Measurements from ENCODE around the gene LRRC45.
A peak's percentile ranks its signal among the peaks of the same experiment; 100 is the strongest.

LRRC45 gene

DNA sequence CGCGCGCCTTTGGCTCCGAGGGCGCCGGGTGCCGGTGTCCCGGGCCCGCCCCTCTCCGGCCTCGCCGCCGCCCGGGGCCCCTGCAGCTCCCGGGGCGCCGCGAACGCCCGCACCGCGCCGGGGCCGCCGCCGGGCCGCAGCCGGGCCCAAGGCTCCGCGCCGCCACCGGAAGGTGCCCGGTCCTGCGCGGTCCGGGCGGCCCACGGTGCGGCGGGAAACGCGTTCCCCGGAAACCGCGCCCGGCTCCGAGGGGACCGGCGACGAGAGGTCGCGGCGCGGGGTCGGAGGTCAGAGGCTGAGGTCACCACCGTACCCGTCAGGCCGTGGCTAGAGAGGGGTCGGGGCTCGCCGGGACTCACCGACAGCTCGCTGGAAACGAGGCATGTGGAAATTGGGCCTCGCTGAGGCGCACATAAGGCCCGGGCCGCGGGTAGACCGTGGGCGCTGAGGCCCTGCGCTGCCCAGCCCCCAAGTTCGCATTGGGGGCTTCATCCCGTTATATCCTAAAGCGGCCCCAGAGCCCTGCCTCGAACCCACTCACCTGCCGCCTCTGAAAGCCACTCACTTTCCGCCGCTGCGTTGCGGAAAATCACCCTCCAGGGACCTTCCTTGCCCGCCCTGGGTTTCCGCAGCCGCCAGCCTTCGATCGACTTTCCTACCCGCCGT lies 42.7 kb downstream of the LRRC45 start, which contains the start of gene DUS1L:
TSS of gene DUS1L (minus strand) at position 167 of the 666 bp plus-strand sequence. CDS start 745 bp downstream, outside the sequence.
- peak; percentile 79 for DNase-seq

DNA sequence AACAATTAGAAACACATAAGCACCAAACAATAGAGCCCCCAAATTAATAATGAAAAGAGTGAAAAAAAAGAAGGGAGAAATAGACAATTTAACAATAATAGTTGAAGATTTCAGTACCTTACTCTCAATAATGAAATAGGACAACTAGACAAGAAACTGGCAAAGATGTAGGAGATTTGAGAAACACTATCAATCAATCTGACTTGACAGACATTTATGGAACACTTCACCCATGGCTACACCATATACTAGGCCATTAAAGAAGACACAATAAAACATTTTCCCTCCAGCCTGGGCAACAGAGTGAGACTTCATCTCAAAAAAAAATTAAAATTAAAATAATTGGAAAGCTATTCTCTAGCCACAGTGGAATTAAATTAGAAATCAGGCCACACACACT lies 47.5 kb downstream of the LRRC45 start:
- DNase-seq, result no peak

DNA sequence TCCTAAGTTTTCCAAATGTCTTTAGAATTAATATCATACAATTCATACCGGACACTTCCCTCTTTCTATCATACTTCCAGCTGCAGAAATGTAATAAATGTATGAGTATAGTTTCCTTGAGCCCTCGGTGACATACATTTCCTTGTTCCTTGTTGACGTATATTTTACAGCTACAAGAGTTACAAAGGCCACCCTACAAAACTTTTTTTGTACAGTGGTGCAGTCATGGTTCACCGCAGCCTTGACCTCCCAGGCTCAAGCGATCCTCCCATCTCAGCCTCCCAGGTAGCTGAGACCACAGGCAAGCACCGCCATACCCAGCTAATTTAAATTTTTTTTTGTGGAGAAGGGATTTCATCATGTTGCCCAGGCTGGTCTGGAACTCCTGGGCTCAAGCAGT lies 49.7 kb downstream of the LRRC45 start:
- DNase-seq, result no peak

DNA sequence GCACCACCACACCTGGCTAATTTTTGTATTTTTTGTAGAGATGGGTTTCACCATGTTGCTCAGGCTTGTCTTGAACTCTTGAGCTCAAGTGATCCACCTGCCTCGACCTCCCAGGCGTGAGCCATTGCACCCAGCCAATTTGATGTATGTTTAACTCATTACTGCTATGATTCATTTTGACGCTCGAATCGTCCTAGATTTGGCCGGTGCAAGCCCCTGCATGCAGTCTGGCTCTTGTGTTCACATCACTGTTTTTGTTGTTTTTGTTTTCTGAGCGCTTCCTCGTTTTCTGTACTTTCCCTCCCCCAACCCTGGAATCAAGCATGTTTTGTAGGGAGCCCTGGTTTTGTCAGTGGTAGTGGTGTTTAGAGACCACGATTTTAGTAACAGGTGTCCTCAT lies 50.3 kb downstream of the LRRC45 start:
- no peak for DNase-seq

DNA sequence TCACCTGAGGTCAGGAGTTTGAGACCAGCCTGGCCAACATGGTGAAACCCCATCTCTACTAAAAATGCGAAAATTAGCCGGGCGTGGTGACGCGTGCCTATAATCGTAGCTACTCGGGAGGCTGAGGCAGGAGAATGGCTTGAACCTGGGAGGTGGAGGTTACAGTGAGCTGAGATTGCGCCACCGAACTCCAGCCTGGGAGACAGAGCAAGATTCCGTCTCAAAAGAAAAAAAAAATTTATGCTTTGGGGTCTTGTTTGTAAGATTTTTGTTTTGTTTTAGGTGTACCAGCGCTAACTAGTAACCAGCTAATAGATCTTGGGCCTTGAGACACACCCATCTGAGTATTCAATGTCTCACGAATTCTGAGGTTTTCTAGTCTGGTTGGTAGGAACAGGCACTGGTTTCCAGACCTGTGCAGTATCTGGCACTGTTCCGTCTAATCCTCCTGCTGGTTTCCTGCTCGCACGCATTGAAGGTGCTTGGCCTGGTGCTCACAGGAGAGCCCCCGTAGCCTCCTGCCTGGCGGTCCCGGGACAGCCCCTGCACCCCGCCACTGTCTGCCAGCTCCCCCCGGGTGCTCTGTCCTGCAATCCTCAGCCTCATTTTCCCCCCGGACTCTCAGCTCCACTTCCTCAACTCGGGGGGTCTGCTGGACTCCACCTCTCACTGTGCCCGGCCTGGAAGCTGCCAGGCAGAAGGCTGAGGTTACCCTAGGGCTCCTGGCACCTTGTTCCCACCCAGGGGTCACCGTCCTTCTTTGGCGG lies 53.1 kb downstream of the LRRC45 start:
- no peak for DNase-seq

DNA sequence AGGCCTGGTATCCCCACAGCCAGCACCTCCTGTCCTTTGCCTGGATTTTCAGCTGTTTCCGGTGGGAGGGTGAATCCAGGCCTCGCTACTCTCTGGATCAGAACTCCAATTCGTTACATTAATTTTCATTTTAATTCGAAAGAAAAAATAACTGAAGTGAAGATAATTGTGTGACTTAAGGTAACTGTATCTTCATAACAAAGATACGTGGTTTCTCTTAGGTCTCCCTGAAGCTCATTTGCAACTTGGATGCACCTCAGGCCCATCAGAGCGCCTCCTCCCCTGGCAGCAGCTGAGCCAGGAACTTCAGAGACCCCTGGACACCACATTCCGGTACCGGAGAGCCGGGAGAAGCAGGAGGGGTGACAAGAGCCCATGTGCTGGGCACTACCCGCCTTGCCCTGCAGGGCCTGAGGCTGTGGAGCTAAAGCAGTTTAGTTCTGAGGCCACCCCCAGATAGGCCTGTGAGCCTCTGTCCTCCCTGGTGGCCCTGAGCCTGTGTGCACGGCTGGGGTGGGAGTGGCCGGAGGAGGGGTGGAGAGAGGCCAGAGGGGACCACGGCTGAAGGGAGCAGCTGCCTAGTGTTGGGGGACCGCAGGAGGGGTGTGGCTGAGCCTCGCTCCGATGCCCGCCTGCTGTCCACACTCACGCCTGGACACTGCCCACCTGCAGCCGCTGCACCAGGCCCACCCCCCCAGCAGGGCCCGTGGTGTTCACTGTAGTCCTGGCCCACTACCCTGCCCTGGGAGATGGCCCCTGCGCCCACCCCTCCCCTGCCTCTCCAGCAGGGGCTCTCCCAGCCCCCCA lies 53.9 kb downstream of the LRRC45 start:
- no peak for DNase-seq

DNA sequence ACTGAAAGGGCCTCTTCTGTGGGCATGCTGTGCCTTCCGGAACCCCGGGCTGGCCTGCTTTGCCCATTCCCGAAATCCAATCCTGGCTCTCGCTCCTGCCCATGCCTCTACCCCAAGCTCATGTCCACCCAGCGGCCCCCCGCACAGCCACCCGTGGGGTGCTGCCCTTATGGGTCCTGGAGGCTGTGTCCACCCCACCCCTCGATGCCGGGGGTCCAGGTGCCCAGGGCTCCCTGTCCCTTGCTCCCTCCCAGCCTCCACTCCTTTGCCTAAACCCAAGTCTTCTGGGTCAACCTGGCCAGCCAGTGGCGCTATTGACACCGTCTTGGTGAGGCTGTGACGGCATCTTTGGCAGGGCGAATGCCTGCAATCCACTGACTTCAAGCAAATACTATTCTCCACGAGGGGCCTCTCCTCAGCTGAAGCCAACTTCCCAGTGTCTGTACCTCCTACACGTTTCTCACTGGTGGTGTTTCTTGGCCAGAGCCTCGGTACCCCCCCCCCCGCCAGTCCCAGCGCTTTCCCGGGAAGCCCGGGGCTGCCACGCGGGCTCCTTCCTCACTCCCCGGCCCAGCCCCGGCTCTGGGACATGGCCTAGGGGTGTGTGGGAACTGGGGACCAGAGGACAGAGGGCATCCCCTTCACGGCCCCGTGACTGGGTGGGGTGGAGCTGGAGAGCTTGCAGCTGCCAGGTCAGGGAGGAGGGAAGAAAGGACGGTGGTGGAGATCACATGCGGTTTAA lies 54.7 kb downstream of the LRRC45 start:
- no peak for DNase-seq

DNA sequence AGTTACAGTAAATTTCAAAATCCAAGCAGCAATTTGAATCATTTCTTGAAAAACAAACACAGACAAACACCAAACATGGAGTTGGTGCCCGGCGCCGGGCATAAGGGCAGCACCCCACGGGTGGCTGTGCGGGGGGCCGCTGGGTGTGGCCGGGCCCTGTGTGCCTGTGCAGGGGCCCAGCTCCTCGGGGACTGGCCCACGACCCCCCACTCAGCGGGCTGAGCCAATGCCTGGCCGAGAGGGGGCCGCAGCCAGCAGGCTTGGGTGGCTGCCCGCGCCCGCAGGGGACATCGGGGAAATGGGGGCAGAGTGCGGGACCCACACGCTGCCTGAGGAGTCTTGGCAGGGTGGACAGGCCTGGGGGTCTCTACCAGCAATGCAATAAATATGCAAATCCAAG lies 55.3 kb downstream of the LRRC45 start:
- DNase-seq, result no peak

DNA sequence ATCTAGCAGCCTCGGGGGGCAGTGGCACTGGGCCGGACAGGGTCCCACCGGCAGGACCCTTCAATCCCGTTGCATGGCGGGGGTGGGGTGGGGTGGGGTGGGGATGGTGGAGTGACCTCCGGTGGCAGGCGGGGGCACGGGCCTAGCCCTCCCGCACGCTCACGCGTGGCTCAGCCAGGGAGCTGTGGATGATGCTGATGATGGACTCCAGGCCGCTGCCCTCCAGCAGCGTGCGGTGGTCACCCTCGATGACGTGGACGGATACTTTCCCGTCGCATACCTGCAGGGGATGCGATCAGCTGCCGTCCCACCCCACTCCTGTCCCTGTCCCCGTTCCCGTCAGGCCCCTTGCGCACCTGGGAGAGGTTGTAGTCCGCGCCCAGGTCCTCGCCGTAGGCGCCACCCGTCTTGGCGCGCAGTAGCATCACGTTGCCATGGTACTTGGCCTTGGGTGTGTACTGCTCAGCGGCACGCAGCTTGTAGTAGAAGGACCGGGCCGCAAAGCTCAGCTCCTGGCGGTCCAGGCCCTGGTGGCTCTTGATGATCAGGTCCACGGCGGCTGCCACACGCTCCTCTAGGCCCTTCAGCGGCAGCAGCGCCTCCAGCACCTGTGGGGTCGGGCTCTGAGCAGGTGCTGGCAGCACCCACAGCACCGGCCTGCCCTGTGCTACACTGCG lies 56.0 kb downstream of the LRRC45 start:
- DNase-seq, result no peak

DNA sequence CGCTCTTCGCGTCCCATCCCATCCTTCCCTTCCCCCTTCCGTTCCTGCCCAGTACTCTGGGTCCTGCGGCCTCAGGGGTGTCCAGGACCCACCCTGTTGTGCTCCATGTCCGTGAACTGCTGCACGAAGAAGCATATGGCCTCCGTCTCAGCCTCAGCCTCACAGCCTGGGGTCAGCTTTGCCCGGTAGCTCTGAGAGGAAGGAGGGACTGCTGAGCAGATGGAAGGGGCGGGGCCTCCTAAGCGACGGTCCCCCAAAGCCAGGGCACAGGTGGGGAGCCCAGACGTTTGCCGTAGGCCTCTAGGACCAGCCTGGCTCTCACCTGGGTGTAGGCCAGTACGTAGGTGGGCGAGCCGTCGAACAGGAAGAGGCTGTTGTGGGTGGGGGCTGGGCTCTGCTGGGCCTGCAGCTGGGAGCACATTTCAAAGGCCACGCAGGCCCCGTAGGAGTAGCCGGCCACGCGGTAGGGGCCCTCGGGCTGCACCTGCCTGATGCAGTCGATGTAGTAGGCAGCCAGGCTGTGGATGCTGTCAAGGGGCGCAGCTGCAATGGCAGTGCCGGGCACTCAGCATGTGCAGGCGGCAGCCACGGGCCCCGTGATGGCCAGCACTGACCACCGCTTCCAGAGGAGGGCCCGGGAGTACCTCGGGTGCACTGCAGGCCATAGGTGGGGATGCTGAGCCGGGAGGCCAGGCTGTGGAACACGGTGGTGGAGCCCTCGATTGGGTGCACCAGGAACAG lies 57.1 kb downstream of the LRRC45 start:
- DNase-seq, result no peak

Data from activated CD4-positive, CD25-positive, alpha-beta regulatory T cell treated with anti-CD3 and anti-CD28 coated beads, Interleukin-2, amount 50 U/mL, for 72 hours (primary cell).